ENCODE measurements around the gene EGFL8.
"Not testable (repeated sequence)": the region's sequence is repeated elsewhere in the genome, so short reads cannot be mapped to it uniquely, and the experiment has no call there.

The EGFL8 gene
- 0.36 to 0.88 (median 0.70) reads per million in 4 experiments for total RNA-seq

- no peak for DNase-seq
Measured at GRCh38 chr6:32164295-32164694, at the start of gene EGFL8. Gene EGFL8 (plus strand): TSS chr6:32164595. CDS start chr6:32166166, 1,571 bp downstream.

GRCh38 chr6:32114796-32115195 is 49.6 kb upstream of the EGFL8 start:
- DNase-seq = no peak

GRCh38 chr6:32115623-32116022 is 48.8 kb upstream of the EGFL8 start:
- DNase-seq = no peak

GRCh38 chr6:32116674-32117073 is 47.7 kb upstream of the EGFL8 start:
- no peak for DNase-seq

GRCh38 chr6:32117461-32117860 is 46.9 kb upstream of the EGFL8 start:
- no peak for DNase-seq

- peak; percentile 51 for DNase-seq
Measured at GRCh38 chr6:32118782-32119628, 45.4 kb upstream of the EGFL8 start.

- DNase-seq = no peak
Measured at GRCh38 chr6:32120573-32121059, 43.8 kb upstream of the EGFL8 start.

- no peak for DNase-seq
Measured at GRCh38 chr6:32123681-32124080, 40.7 kb upstream of the EGFL8 start.

- no peak for DNase-seq
Measured at GRCh38 chr6:32126880-32127279, 37.5 kb upstream of the EGFL8 start.

- no peak for DNase-seq
Measured at GRCh38 chr6:32127409-32127716, 37.0 kb upstream of the EGFL8 start.

GRCh38 chr6:32127717-32128592 is 36.4 kb upstream of the EGFL8 start, which contains the start of gene ATF6B:
Gene ATF6B (minus strand): TSS chr6:32128246. CDS start chr6:32128207, 39 bp downstream.
- peak; percentile 93 for DNase-seq

GRCh38 chr6:32128751-32129296 is 35.6 kb upstream of the EGFL8 start:
- no peak for DNase-seq

GRCh38 chr6:32129297-32130088 is 34.9 kb upstream of the EGFL8 start:
- no peak for DNase-seq

- DNase-seq = no peak
Measured at GRCh38 chr6:32131439-32131948, 32.9 kb upstream of the EGFL8 start.

- DNase-seq = no peak
Measured at GRCh38 chr6:32132110-32132509, 32.3 kb upstream of the EGFL8 start.

GRCh38 chr6:32133786-32134185 is 30.6 kb upstream of the EGFL8 start:
- no peak for DNase-seq

GRCh38 chr6:32137454-32137853 is 26.9 kb upstream of the EGFL8 start:
- DNase-seq = no peak

GRCh38 chr6:32139590-32139989 is 24.8 kb upstream of the EGFL8 start:
- no peak for DNase-seq

- DNase-seq = no peak
Measured at GRCh38 chr6:32140420-32141046, 23.9 kb upstream of the EGFL8 start.

GRCh38 chr6:32144238-32144637 is 20.2 kb upstream of the EGFL8 start:
- not testable (repeated sequence) for DNase-seq

- no peak for DNase-seq
Measured at GRCh38 chr6:32146287-32146686, 18.1 kb upstream of the EGFL8 start.

- DNase-seq = no peak
Measured at GRCh38 chr6:32146687-32147086, 17.7 kb upstream of the EGFL8 start.
